ENCODE results near the gene MAN2A1.
"Not testable (repeated sequence)": the region's sequence is repeated elsewhere in the genome, so short reads cannot be mapped to it uniquely, and the experiment has no call there.

The MAN2A1 gene

GRCh38 chr5:109876941-109877669 is 187.4 kb downstream of the MAN2A1 start:
- DNase-seq = no peak

GRCh38 chr5:109877670-109878045 is 187.9 kb downstream of the MAN2A1 start:
- no peak for DNase-seq

DNA sequence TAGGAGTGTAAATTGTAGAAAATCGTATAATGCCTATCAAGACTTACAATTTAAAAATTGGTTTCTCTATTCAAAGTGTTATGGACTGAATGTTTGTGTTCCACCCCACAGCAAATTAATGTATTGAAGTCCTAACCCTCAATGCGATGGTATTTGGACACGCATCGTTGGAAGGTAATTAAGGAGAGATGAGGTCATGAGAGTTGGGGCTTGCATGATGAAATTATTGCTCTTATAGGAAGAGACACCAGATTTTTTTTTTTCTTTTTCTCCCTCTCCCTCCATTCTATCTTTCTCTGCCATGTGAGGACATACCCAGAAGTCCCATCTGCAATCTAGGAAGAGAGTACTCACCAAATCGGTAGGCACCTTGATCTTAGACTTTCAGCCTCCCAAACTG is 189.2 kb downstream of the MAN2A1 start:
- no peak for DNase-seq

DNA sequence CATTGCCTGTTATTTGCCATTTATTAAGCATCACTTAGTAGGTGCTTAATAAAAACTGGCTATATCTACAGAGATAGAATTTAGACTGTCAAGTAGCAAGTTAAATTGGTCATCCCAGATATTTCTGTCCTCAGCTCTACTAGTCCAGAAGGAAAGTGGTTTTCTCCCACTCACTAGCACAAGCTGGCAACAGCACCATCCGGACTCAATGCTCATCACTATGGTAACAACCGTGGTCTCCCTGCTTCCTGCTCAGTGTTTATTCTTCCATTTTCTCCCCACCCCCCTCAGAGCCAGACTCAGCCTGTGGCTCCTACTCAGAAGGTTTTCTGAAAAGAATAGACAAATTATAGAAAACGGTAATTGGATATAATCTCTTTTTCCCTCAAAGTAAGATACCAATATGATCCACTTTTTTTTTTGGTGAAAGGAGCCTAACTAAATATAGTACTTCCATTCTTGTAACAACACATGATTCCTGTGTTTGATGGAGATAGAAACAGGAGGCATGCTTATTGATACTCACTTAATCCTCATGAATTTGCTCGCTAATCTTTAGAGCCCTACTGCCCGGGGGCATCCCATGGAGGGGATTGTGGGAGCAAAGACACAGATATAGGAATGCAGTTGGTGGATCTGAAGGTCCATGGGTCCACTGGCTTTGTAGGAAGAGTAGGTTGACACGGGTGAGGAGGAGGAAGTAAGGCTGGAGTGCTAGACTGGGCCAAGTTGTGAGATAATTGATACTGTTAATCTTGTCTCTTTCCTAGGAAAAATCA is 191.4 kb downstream of the MAN2A1 start:
- no peak for DNase-seq

GRCh38 chr5:109882546-109882945 is 192.8 kb downstream of the MAN2A1 start:
- DNase-seq = no peak

DNA sequence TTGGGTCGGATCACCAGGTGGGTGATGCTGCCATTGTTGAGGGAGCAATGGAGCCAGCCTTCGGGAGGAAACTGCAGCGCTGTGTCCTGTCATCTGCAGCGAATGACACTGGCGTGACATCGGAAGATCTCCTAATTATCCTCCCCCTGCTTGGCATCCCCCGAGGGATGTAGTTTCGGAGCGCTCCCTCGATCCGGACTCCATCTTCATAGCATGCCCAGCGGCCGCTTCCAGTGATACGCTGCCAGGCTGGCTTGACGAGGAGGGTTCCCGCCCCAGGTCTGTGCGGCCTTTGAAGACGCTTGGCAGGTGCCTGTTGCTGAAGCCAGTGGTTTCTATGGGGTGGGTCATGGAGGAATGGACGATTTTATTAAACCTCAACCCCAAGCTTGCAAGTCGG is 194.9 kb downstream of the MAN2A1 start:
- no peak for DNase-seq

DNA sequence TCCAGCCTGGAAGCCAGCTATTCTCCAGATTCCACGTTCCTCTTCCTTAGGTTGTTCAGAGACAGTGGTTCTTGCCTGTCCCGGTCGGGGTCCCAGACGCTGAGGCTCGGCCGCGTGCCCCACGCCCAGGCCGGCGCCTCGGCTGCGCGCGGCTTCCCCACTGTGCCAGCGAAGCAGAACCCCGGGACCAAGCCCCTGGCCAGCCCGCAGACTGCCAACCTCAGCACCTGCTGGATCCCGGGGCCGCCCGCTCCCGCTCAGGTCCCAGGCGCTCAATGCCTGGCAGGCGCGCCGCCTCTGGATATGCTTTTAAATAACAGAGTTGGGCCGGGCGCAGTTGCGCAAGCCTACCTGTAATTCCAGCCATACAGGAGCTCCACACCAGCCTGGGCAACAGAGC is 195.5 kb downstream of the MAN2A1 start:
- DNase-seq = no peak

GRCh38 chr5:109888989-109889388 is 199.3 kb downstream of the MAN2A1 start:
- no peak for DNase-seq

DNA sequence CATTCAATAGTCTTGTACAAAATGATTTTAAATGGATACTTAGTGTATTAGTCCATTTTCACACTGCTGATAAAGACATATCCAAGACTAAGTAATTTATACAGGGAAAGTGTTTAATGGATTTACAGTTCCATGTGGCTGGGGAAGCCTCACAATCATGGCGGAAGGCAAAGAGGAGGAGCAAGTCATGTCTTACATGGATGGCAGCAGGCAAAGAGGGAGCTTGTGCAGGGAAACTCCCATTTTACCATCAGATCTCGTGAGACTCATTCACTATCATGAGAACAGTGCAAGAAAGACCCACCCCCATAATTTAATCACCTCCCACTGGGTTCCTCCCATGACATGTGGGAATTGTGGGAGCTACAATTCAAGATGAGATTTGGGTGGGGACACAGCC is 203.5 kb downstream of the MAN2A1 start:
- not testable (repeated sequence) for DNase-seq

DNA sequence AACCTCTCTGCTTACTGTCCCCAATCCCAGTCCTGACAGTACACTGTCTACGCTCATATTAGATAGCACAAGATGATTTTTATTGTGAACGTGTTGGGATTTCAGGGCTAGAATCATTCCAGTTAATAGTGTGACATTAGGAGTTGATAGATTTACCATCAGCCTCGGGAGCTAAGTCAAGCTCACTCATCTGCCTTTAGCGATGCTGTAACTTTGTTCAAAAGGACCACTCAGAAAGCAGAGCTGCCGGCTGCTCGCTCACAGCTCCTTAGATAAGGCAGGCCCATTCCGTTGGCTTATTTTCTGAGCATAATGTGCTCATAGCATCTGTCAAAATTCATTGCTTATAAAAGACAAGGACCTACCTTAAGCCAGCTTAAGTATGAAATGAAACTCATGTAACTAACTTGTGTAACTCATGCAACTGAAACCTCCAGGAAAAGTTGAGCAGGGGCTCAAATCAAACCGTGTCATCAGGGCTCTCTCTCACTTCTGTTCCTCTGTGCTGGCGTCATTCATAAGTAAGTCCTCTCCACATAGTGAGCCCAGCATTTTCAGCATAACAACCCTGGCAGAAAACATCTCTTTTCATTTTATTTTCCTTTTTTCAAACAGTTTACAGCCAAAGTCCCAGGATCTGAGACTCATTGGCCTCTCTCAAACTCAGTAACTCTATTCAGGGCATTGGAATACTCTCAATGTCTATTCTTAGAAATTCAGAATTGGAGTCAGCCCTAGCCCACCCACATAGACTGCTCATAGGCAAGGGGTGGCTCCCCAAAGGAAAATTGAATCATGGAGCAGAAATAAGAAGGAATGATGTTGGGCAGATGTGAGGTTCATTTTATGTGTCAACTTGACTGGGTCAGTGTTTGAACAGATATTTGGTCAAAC is 208.8 kb downstream of the MAN2A1 start:
- no peak for DNase-seq

DNA sequence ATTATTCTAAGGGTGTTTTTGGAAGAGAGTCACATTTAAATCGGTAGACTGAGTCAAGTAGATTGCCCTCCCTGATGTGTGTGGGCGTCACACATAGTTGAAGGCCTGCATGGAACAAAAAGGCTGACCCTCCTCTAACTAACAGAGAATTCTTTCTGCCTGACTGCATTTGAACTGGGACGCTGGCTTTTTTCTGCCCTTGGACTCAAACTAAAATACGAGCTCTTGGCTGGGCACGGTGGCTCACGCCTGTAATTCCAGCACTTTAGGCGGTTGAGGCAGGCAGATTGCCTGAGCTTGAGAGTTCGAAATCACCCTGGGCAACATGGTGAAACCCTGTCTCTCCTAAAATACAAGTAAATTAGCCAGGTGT is 209.4 kb downstream of the MAN2A1 start:
- DNase-seq = no peak

GRCh38 chr5:109900461-109900860 is 210.7 kb downstream of the MAN2A1 start:
- DNase-seq = no peak

DNA sequence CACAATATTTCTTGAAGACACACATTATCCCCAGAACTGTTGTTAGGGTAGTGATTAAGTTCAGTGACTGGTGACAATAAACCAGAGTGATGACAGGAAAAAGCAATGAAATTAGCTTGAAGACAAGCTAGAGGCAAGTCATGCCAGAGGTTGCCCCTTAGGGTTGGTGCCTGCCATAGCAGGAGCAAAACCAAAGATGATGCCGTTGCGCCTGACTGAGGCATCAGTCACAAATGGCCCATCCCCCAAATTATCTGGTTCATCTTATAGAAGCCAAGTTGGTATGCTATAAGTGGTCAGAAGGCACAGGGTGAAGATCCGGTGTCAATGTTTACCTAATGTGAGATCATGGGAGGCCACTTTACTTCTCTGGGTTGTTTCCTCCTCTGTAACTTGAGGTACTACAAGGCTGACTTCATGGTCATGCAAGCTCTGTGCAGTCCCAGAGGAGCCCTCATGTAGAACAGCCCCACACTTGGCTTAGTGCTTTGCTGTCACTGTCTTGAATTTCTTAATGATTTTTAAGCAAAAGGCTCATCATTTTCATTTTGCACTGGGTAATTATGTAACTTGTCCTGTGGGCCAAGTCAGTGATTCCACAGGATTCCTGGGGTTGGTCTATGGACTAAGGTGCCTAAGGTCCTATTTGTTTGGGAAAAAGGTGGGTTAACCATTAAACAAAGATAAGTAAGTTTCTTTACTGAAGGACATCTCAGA is 211.3 kb downstream of the MAN2A1 start:
- no peak for DNase-seq

GRCh38 chr5:109901628-109901981 is 211.9 kb downstream of the MAN2A1 start:
- no peak for DNase-seq

DNA sequence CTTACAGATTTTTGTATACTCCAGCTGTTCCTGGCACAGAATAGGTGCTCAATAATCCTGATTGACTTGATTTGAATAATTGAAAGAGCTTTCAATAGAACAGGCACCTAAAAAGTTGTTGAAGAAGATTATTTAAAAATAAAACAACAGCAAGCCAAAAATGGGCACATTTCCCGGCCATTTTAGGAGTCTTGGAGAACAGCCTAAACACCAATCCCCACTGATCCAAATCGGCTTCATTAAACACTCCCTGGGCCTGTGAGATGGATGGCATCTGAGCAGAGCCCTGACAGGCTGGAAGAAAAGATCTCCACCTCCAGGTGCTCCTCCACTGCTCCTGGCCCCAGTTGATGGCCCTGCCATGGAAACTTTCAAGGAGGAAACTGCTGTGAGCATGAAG is 213.3 kb downstream of the MAN2A1 start:
- DNase-seq = no peak

DNA sequence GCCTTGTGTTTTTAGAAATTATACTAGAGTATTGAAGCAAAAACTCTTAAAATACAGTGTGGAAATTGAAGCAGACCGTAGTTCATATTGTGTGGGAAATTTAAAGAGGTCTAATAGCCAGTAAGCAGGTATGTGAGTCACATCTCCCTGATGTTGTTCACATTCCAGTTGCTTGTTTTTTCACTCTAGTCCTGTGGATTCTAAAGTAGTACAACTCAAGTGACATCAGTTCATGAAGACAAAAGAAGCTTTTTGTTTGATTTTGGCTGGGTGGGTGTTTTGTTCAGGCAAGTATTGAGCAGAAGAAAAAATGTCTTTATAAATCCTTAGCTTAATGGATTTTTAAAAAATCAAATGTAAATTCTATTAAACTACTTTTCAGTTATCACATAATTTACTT is 216.2 kb downstream of the MAN2A1 start:
- peak; percentile 8 for DNase-seq

GRCh38 chr5:109907189-109907588 is 217.5 kb downstream of the MAN2A1 start:
- no peak for DNase-seq

GRCh38 chr5:109907731-109908130 is 218.0 kb downstream of the MAN2A1 start:
- peak; percentile 30 for DNase-seq

DNA sequence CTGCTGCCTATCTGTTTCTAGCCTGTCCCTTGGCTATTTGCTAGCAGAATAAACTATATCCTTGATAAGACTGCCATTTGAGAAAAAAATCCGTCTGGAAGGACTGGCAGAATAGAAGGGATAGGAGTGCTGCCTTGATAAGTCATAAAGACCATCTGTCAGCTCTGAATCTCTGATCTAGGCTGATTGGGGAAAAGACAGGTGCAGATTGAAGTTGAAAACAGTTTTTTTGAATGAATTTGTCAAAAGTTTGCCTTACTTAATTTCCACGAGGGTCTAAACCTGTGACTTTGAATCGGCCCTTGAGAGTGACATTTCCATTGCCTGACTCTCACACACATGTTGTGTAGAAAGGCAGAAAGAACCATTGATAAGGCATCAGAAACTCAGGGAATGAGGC is 218.6 kb downstream of the MAN2A1 start:
- no peak for DNase-seq

DNA sequence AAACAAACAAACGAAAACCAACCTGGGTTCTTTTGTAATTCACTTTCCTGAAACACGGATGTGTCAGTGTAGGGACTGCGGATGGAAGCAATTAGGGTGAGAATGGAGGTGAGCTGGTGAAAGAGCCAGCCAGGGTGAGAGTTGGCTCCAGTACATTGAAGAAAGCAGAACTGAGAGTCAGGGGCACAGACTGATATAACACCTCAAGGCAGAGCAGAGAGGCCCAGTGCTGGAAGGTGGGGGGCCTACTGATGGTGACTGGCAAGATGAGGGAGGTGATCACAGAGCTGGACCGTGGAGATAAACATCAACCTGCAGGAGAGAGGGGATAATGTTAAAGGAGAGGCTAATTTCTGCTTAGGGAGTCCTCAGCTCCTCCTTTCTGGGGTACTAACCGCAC is 221.1 kb downstream of the MAN2A1 start:
- DNase-seq = no peak

DNA sequence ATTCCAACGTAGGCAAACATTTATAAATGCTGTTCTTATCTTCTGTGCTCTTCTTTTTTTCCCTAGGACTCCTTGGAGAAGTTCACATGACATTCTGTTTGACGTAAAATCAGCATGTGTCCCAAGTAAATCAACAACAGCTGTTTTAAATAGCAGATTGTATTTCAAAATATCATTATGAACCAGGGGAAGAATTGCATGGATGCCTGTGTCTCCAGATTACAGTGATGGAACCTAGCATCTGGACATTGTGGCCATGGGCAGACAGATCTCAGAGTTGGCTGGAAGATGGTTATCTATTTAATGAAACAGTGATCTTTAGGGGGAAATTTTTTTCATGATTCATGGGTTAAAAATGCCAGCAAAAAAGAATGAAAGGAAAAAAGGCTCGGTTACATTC is 222.0 kb downstream of the MAN2A1 start:
- no peak for DNase-seq

DNA sequence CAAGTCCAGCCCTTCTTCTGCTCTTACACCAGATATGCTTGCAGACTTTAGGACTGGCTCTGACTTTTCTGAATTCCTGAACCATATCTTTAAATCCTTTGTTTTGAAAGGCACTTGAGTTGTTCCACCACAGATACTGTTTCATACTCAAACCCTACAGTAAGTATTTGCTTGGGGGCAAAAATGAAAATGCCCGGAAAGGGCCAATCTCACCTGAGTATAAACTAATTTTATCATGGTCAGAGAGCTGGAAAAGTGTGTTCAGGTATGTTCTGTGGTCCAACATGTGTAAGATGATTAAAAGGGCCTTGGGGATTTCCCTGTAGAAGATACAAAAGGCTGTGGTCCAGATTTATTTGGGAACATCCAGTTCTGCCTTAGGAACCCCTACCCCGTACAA is 225.2 kb downstream of the MAN2A1 start:
- no peak for DNase-seq

Data from kidney glomerular epithelial cell (primary cell).